PC-9 (cell line): Measurements from ENCODE around the gene CLEC16A. TPM values are rescaled to one million over a fixed set of nuclear protein-coding genes. Genes with fewer than 3 reads are reported as not detected.

Experiments
- BruUV-seq: library from RNA; stranded (reverse); fragments of 400-500 nt; replicated peaks from 2 replicates; lab custom pipeline; 2021; lab: Mats Ljungman, UMichigan
- CTCF ChIA-PET: fragments of 300-600 bp; sonication (Branson Sonifier 250); formaldehyde crosslinking; loops from one replicate; lab custom pipeline; 2022; ENCODE audit warnings: antibody characterized with exemption; lab: Charles Lee
- POLR2A ChIA-PET: fragments of 300-600 bp; sonication (Branson Sonifier 250); formaldehyde crosslinking; loops from one replicate; lab custom pipeline; 2022; ENCODE audit warnings: antibody characterized with exemption; ENCODE audit not compliant: unreplicated experiment; lab: Charles Lee
- DNase-seq, 2 experiments: peaks; one replicate each; pipeline versions ENCODE4 v3.0.0 to v3.0.0-alpha.2; 2015 to 2022; ENCODE audit warnings: mixed read lengths in 1 of 2
- H2AFZ ChIP-seq: fragments of 200-600 bp; sonication (generic); 2 replicates; pipeline ENCODE4 v1.8.1; 2017; ENCODE audit warnings: antibody characterized with exemption
- H3F3A ChIP-seq: fragments of 200-600 bp; sonication (generic); 2 replicates; pipeline ENCODE4 v1.8.1; 2017; ENCODE audit warnings: antibody characterized with exemption, mild to moderate bottlenecking, low read depth; ENCODE audit not compliant: insufficient read depth
- H3K27ac ChIP-seq: fragments of 200-600 bp; sonication (generic); 2 replicates; pipeline ENCODE4 v1.6.1; 2016; ENCODE audit warnings: mixed run types
- H3K27me3 ChIP-seq: fragments of 200-600 bp; sonication (generic); 2 replicates; pipeline ENCODE4 v1.6.1; 2016; ENCODE audit warnings: low read depth, mixed run types; ENCODE audit not compliant: insufficient read depth
- H3K36me3 ChIP-seq: fragments of 200-600 bp; sonication (generic); 2 replicates; pipeline ENCODE4 v1.6.1; 2016; ENCODE audit warnings: low read depth, mixed run types
- H3K4me1 ChIP-seq: fragments of 200-600 bp; sonication (generic); replicated peaks from 2 replicates; pipeline ENCODE4 v1.6.1; 2016; ENCODE audit warnings: mixed run types; ENCODE audit not compliant: insufficient read depth
- H3K4me2 ChIP-seq: fragments of 200-600 bp; sonication (generic); 2 replicates; pipeline ENCODE4 v1.6.1; 2017; ENCODE audit warnings: mixed run types
- H3K4me3 ChIP-seq: fragments of 200-600 bp; sonication (generic); 2 replicates; pipeline ENCODE4 v1.6.1; 2016; ENCODE audit warnings: mixed run types
- H3K79me2 ChIP-seq: fragments of 200-600 bp; sonication (generic); 2 replicates; pipeline ENCODE4 v1.6.1; 2017; ENCODE audit warnings: low read depth, mixed run types
- H3K9me2 ChIP-seq: fragments of 200-600 bp; sonication (generic); 2 replicates; pipeline ENCODE4 v1.8.1; 2017; ENCODE audit warnings: mild to moderate bottlenecking; ENCODE audit not compliant: insufficient read depth
- H3K9me3 ChIP-seq: fragments of 200-600 bp; sonication (generic); 2 replicates; pipeline ENCODE4 v1.8.1; 2016; ENCODE audit warnings: low read depth; ENCODE audit not compliant: insufficient read depth
- H4K20me1 ChIP-seq: fragments of 200-600 bp; sonication (generic); 2 replicates; pipeline ENCODE4 v1.8.1; 2017; ENCODE audit not compliant: insufficient read depth
- CTCF ChIP-seq: fragments of 200-600 bp; sonication (generic); conservative IDR thresholded peaks from 2 replicates; pipeline ENCODE4 v1.6.1; 2017; ENCODE audit warnings: mixed run types, antibody characterized with exemption, mild to moderate bottlenecking, moderate library complexity
- EZH2 ChIP-seq: fragments of 200-600 bp; sonication (generic); IDR thresholded peaks from 2 replicates; pipeline ENCODE4 v1.8.0; 2017; ENCODE audit warnings: antibody characterized with exemption, low read depth
- intact Hi-C: fragments of 100-400 bp; cut with micrococcal nuclease; formaldehyde crosslinking; loops from one replicate; pipeline ENCODE4 v1.10.0; 2022; ENCODE audit not compliant: unreplicated experiment
- total RNA-seq: library from RNA; stranded (reverse); gene quantifications from 2 replicates; pipeline ENCODE4 v1.2.3, GENCODE V29; 2021

CLEC16A gene
- total RNA-seq, 1 experiment from 2014 or later = 34.9 TPM

GRCh38 chr16:10970065-10970464, 25.7 kb downstream of the CLEC16A start:
- no TSS peak for BruUV-seq
- Histone ChIP-seq H3K36me3 (no peaks in the 10 kb centered on the region; the same call in 1 of the 2 replicates), H3K27ac (no peak overlapping the region), H4K20me1 (no peaks in the 10 kb centered on the region), H3K4me1 (peaks cover 9% of the 10 kb centered on the region), H2AFZ (no peak overlapping the region), H3K4me3 (no peak overlapping the region), H3K9me2 (no peaks in the 10 kb centered on the region), H3F3A (no peaks in the 10 kb centered on the region; the same call in 1 of the 2 replicates), H3K27me3 (no peaks in the 10 kb centered on the region), H3K4me2 (no peak overlapping the region), H3K79me2 (no peaks in the 10 kb centered on the region), H3K9me3 (no peaks in the 10 kb centered on the region)
- ChIA-PET CTCF (interaction anchor here (0.7 kb wide), 1 partner anchor 228 kb away, joined by 11 read pairs; no protein-coding TSS in a partner anchor), POLR2A (no interaction called here)
- DNase-seq = no peak
- intact Hi-C loops = loop anchor here (2.0 to 5.0 kb wide), 5 partner anchors 427 to 1097 kb away; no protein-coding TSS in a partner anchor
- TF ChIP-seq EZH2 (no peak), CTCF (no peak)

DNA sequence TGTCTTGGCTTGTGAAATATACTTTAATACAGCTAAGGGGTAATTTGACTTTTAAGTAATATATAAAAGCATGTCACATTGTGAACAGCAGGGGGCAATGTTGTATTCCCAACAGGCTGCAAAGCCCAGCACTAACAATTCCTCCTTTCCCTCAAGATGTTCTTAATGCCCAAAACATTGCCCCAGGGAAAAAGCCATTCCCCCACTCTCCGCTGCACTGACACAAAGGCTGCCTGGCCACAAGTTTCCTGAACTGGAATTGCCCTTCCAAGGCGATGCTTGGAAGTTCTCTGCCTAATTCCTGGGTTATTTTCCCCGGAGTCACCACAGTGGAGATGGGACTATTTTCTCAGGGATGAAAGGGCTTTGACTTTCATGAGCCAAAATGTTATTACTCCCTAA, 27.2 kb downstream of the CLEC16A start:
- Histone ChIP-seq H3K27ac (no peak overlapping the region), H3K9me2 (no peaks in the 10 kb centered on the region), H3K4me2 (peak overlapping the region; percentile 41), H3K9me3 (no peaks in the 10 kb centered on the region), H2AFZ (no peak overlapping the region), H3K27me3 (no peaks in the 10 kb centered on the region), H3K4me3 (no peak overlapping the region), H3K79me2 (no peaks in the 10 kb centered on the region), H3K36me3 (no peaks in the 10 kb centered on the region; the same call in 1 of the 2 replicates), H3K4me1 (peaks cover 9% of the 10 kb centered on the region), H4K20me1 (no peaks in the 10 kb centered on the region), H3F3A (no peaks in the 10 kb centered on the region; the same call in 1 of the 2 replicates)
- ChIA-PET CTCF (interaction anchor here (0.5 to 1.4 kb wide), 8 partner anchors 18 to 560 kb away, joined by 3 to 10 read pairs (median 3); partner anchors contain the start of gene SOCS1), POLR2A (interaction anchor here (0.5 to 0.6 kb wide), 6 partner anchors 283 to 986 kb away, joined by 3 to 13 read pairs (median 4); partner anchors contain the start of gene SOCS1)
- TF ChIP-seq CTCF (peak; percentile 89), EZH2 (no peak)
- intact Hi-C loops = loop anchor here (1.0 to 5.0 kb wide), 7 partner anchors 284 to 1096 kb away; no protein-coding TSS in a partner anchor
- peak; percentile 80 to 82 for DNase-seq
- BruUV-seq = no TSS peak

DNA sequence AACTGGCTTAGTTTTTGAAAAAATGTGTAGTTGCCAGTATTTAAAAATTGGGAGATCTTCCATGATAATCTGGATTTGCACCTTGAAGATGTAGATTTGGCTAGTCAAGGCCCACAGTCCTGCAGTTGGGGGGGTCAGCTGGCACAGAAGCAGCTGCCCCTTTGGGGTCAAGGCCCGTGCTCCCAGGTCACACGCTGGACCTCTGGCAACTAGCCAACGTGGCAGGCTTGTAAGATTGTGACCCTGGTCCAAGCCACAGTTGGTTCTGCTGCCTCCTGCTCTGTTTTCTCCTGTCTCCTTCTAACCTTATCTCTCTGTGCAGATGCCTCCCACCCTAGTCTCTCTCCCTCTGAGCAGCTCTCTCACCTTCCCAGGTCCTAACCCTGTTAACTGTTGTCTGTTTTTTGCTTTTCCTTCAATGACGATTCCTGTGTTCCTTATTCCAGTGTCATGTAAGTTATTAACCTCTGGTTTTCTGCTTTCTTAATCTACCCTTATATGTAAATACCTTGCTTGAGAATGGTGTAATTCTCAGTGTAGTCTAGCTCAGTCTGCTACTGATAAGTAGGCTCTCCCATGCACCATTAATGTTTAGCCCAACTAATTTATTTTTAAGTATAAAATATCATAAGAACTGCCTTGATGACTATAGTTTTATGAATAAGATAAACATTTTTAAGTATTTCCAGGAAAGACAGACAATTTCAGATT, 27.9 kb downstream of the CLEC16A start:
- ChIA-PET CTCF (interaction anchor here (0.5 kb wide), 1 partner anchor 19 kb away, joined by 7 read pairs; no protein-coding TSS in a partner anchor), POLR2A (no interaction called here)
- Histone ChIP-seq H3K27ac (no peak overlapping the region), H3K4me2 (peak overlapping the region; percentile 41), H3K9me2 (no peaks in the 10 kb centered on the region), H3F3A (no peaks in the 10 kb centered on the region; the same call in 1 of the 2 replicates), H3K9me3 (no peaks in the 10 kb centered on the region), H3K27me3 (no peaks in the 10 kb centered on the region), H3K36me3 (no peaks in the 10 kb centered on the region; the same call in 1 of the 2 replicates), H4K20me1 (no peaks in the 10 kb centered on the region), H2AFZ (no peak overlapping the region), H3K4me3 (no peak overlapping the region), H3K79me2 (no peaks in the 10 kb centered on the region), H3K4me1 (peaks cover 9% of the 10 kb centered on the region)
- TF ChIP-seq EZH2 = no peak
- TF ChIP-seq CTCF = no peak
- DNase-seq = no peak
- BruUV-seq = no TSS peak
- intact Hi-C loops = loop anchor here (5.0 kb wide), 2 partner anchors 560 to 1095 kb away; no protein-coding TSS in a partner anchor
